MM.1S (cell line): ENCODE data around the gene USP40.

ENCODE experiments used
- DNase-seq: peaks from one replicate; pipeline ENCODE4 v3.0.0-alpha.2; 2015
- H2AFZ ChIP-seq: fragments of 300-600 bp; sonication (generic); 2 replicates; pipeline ENCODE4 v1.6.0; 2016; ENCODE audit warnings: antibody characterized with exemption, low read length
- H3F3A ChIP-seq: fragments of 300-600 bp; sonication (generic); 2 replicates; pipeline ENCODE4 v1.6.1; 2016; ENCODE audit warnings: mild to moderate bottlenecking, antibody characterized with exemption, low read length, moderate library complexity, mixed read lengths; ENCODE audit not compliant: insufficient read depth
- H3K27ac ChIP-seq: fragments of 300-600 bp; sonication (generic); 2 replicates; pipeline ENCODE4 v1.5.1; 2016; ENCODE audit warnings: mild to moderate bottlenecking, low read length
- H3K27me3 ChIP-seq: fragments of 300-600 bp; sonication (generic); replicated peaks from 2 replicates; pipeline ENCODE4 v1.6.0; 2016; ENCODE audit warnings: low read length; ENCODE audit not compliant: insufficient read depth
- H3K36me3 ChIP-seq: fragments of 300-600 bp; sonication (generic); replicated peaks from 2 replicates; pipeline ENCODE4 v1.6.1; 2016; ENCODE audit warnings: mild to moderate bottlenecking, low read length, mixed read lengths; ENCODE audit not compliant: insufficient read depth
- H3K4me1 ChIP-seq: fragments of 300-600 bp; sonication (generic); 2 replicates; pipeline ENCODE4 v1.6.1; 2016; ENCODE audit warnings: low read length, mixed read lengths
- H3K4me2 ChIP-seq: fragments of 300-600 bp; sonication (generic); 2 replicates; pipeline ENCODE4 v1.6.0; 2016; ENCODE audit warnings: low read depth, low read length
- H3K4me3 ChIP-seq: fragments of 300-600 bp; sonication (generic); 2 replicates; pipeline ENCODE4 v1.5.1; 2016; ENCODE audit warnings: low read length, mixed read lengths
- H3K79me2 ChIP-seq: fragments of 300-600 bp; sonication (generic); 2 replicates; pipeline ENCODE4 v1.6.1; 2016; ENCODE audit warnings: mixed run types, low read length, mixed read lengths
- H3K9ac ChIP-seq: fragments of 300-600 bp; sonication (generic); 2 replicates; pipeline ENCODE4 v1.6.1; 2016; ENCODE audit warnings: low read length, mixed read lengths
- H3K9me2 ChIP-seq: fragments of 300-600 bp; sonication (generic); replicated peaks from 2 replicates; pipeline ENCODE4 v1.6.1; 2016; ENCODE audit warnings: mild to moderate bottlenecking, low read length, mixed read lengths; ENCODE audit not compliant: insufficient read depth
- H3K9me3 ChIP-seq: fragments of 300-600 bp; sonication (generic); replicated peaks from 2 replicates; pipeline ENCODE4 v1.6.1; 2016; ENCODE audit warnings: mild to moderate bottlenecking, low read length, mixed read lengths; ENCODE audit not compliant: insufficient read depth
- H4K20me1 ChIP-seq: fragments of 300-600 bp; sonication (generic); 2 replicates; pipeline ENCODE4 v1.6.1; 2016; ENCODE audit warnings: mild to moderate bottlenecking, low read length, moderate library complexity, mixed read lengths; ENCODE audit not compliant: insufficient read depth
- EZH2 ChIP-seq: fragments of 300-600 bp; sonication (generic); optimal IDR thresholded peaks from 2 replicates; pipeline ENCODE3; 2017; ENCODE audit warnings: low read depth, mild to moderate bottlenecking, antibody characterized with exemption, low read length, mixed read lengths
- EZH2phosphoT487 ChIP-seq: fragments of 300-600 bp; sonication (generic); IDR thresholded peaks from 2 replicates; pipeline ENCODE4 v1.6.1; 2018; ENCODE audit warnings: antibody characterized with exemption, low read length
- TF ChIP-seq, protein P1 (sequence below): fragments of 300-600 bp; sonication (generic); IDR thresholded peaks from 2 replicates; pipeline ENCODE4 v1.5.1; 2016; ENCODE audit warnings: antibody characterized with exemption, low read length, mixed read lengths

Gene USP40

GRCh38 chr2:233429175-233429897 lies 137.2 kb downstream of the USP40 start:
- H3K27ac ChIP-seq, result no peak overlapping the region
- no peak overlapping the region for H3K4me3 ChIP-seq

DNA sequence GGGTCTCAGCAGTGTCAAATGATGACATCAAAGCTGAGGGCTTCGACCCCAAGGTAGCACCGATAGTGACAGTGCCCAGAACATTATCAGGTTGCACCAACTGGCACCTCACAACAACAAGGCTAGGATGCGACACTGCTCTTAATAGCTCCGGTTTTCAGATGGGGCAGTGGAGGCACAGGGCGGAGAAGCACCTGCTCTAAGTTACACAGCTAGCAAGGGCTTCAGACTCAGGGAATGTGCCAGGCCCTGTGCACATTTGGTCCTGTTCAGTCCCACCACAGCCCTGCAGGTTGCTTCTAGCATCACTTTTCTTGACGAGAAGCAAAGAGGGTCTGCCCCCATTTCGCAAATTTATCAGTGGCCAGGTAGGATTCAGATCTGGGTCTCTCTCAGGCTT lies 138.1 kb downstream of the USP40 start:
- Histone ChIP-seq H4K20me1 (no peaks in the 10 kb centered on the region), H3K79me2 (peaks cover 67% of the 10 kb centered on the region), H3K4me3 (no peak overlapping the region), H3K9me2 (no peaks in the 10 kb centered on the region), H3K27me3 (no peaks in the 10 kb centered on the region), H3K27ac (no peak overlapping the region), H3K9ac (no peak overlapping the region), H3K4me2 (no peak overlapping the region), H3K36me3 (no peaks in the 10 kb centered on the region), H3F3A (no peaks in the 10 kb centered on the region), H2AFZ (no peak overlapping the region), H3K9me3 (no peaks in the 10 kb centered on the region), H3K4me1 (no peaks in the 10 kb centered on the region)
- TF ChIP-seq EZH2phosphoT487, result no peak
- TF ChIP-seq, protein P1, sequence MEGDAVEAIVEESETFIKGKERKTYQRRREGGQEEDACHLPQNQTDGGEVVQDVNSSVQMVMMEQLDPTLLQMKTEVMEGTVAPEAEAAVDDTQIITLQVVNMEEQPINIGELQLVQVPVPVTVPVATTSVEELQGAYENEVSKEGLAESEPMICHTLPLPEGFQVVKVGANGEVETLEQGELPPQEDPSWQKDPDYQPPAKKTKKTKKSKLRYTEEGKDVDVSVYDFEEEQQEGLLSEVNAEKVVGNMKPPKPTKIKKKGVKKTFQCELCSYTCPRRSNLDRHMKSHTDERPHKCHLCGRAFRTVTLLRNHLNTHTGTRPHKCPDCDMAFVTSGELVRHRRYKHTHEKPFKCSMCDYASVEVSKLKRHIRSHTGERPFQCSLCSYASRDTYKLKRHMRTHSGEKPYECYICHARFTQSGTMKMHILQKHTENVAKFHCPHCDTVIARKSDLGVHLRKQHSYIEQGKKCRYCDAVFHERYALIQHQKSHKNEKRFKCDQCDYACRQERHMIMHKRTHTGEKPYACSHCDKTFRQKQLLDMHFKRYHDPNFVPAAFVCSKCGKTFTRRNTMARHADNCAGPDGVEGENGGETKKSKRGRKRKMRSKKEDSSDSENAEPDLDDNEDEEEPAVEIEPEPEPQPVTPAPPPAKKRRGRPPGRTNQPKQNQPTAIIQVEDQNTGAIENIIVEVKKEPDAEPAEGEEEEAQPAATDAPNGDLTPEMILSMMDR, result no peak
- no peak for TF ChIP-seq EZH2
- no peak for DNase-seq

More at GRCh38 chr2:233429175-233429897, 137.2 kb downstream of the USP40 start:
- no peaks in the 10 kb centered on the region for H3F3A ChIP-seq
- no peaks in the 10 kb centered on the region for H3K27me3 ChIP-seq
- no peak for DNase-seq
- no peaks in the 10 kb centered on the region for H3K9me3 ChIP-seq
- H3K9me2 ChIP-seq, result no peaks in the 10 kb centered on the region
- H3K4me2 ChIP-seq, result no peak overlapping the region
- H3K36me3 ChIP-seq, result no peaks in the 10 kb centered on the region
- H3K9ac ChIP-seq, result no peak overlapping the region
- H3K79me2 ChIP-seq, result peaks cover 58% of the 10 kb centered on the region
- H3K4me1 ChIP-seq, result no peaks in the 10 kb centered on the region
- H2AFZ ChIP-seq, result no peak overlapping the region
- H4K20me1 ChIP-seq, result no peaks in the 10 kb centered on the region
- TF ChIP-seq EZH2phosphoT487 (no peak), EZH2 (no peak)
- TF ChIP-seq, protein P1, result no peak

DNA sequence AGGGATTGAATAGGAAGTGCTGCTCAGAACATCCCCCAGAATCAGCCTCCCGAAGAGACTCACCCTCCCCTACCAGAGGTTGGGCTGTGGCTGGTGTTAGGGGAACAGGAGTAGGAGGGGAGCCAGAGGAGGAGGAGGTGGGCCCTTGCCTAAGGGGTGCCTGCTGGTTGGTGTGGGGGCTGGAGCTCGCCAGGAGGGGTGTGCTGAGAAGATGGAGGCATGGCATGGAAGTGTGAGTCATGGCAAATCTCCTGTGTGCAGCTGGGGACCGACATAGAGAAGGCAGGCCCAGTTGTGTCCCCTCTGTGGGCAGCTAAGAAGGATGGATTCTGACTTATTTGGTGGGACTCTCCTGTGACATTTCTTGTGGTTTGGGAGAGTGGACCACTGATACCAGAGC lies 138.6 kb downstream of the USP40 start:
- Histone ChIP-seq H3K9ac (no peak overlapping the region), H3K4me3 (no peak overlapping the region), H3K9me3 (no peaks in the 10 kb centered on the region), H4K20me1 (no peaks in the 10 kb centered on the region), H3K27ac (no peak overlapping the region), H3K36me3 (no peaks in the 10 kb centered on the region), H3K27me3 (no peaks in the 10 kb centered on the region), H3K79me2 (peaks cover 71% of the 10 kb centered on the region), H3K9me2 (no peaks in the 10 kb centered on the region), H3K4me2 (no peak overlapping the region), H3F3A (no peaks in the 10 kb centered on the region), H3K4me1 (no peaks in the 10 kb centered on the region), H2AFZ (no peak overlapping the region)
- DNase-seq, result no peak
- TF ChIP-seq, protein P1, result no peak
- TF ChIP-seq EZH2 (no peak), EZH2phosphoT487 (no peak)
